Esophagus squamous epithelium (tissue), 5 donors: ENCODE measurements around the gene KIF26B. TPM values are rescaled to one million over a fixed set of nuclear protein-coding genes. Genes with fewer than 3 reads are reported as not detected.

Experiments used
- DNase-seq: peaks from one replicate; lab custom pipeline; 2025; lab: John Stamatoyannopoulos, UW
- H3K27ac ChIP-seq, 4 donors: fragments of 200-600 bp; sonication (generic); one replicate each; pipeline ENCODE4 v1.5.1; 2016 to 2019; ENCODE audit warnings: mild to moderate bottlenecking in 1 of 4
- H3K27me3 ChIP-seq, 4 donors: fragments of 200-600 bp; sonication (generic); 1 replicate in 3 of 4; 2 replicates in 1 of 4; pipeline versions ENCODE4 v1.5.1 to v1.6.0; 2017 to 2021; ENCODE audit warnings: antibody characterized with exemption in 1 of 4
- H3K36me3 ChIP-seq, 3 donors: fragments of 200-600 bp; sonication (generic); one replicate each; pipeline ENCODE4 v1.5.1; 2016 to 2019
- H3K4me1 ChIP-seq, 3 donors: fragments of 200-600 bp; sonication (generic); one replicate each; pipeline ENCODE4 v1.5.1; 2017 to 2019
- H3K4me3 ChIP-seq, 4 donors: fragments of 200-600 bp; sonication (generic); 1 replicate in 3 of 4; 2 replicates in 1 of 4; pipeline ENCODE4 v1.5.1; 2016 to 2019; ENCODE audit warnings: mild to moderate bottlenecking in 2 of 4, moderate library complexity in 1 of 4
- H3K9me3 ChIP-seq, 3 donors: fragments of 200-600 bp; sonication (generic); one replicate each; pipeline ENCODE4 v1.5.1; 2016 to 2019
- CTCF ChIP-seq, 6 experiments: fragments of 450-650 bp in 4 of 6; fragments of 200-600 bp in 2 of 6; sonication (generic) in 2 of 6; IDR thresholded peaks; one replicate each; pipeline ENCODE4 v1.5.1; 2016 to 2019; ENCODE audit warnings: antibody characterized with exemption in 6 of 6, mild to moderate bottlenecking in 4 of 6, moderate library complexity in 4 of 6
- POLR2A ChIP-seq, 4 donors: fragments of 450-650 bp; IDR thresholded peaks; one replicate each; pipeline ENCODE4 v1.6.1; 2017; ENCODE audit warnings: antibody characterized with exemption in 4 of 4, mild to moderate bottlenecking in 4 of 4, moderate library complexity in 3 of 4
- WGBS, 2 donors: methylation state at CpG; one replicate each; pipeline ENCODE4 v1.1.5; 2018; 5-methylcytosine and 5-hydroxymethylcytosine counted together
- intact Hi-C: fragments of 100-400 bp; cut with DNase I; formaldehyde crosslinking; loops from one replicate; pipeline ENCODE4 v1.15.0; 2022
- total RNA-seq, 4 donors: library from RNA; depleted of rRNA; stranded (reverse); fragments of >200 nt; gene quantifications; one replicate each; pipeline ENCODE4 v1.1.0, GENCODE V29; 2016
- donor health status: DM: yes; HTN: yes; CAD: no.

The KIF26B gene
- total RNA-seq, 4 donors from 2014 or later: 0.23 to 2.7 (median 1.0) TPM

- H3K4me3 ChIP-seq: no peak overlapping the region
- TF ChIP-seq CTCF (IDR thresholded peaks at IDR 0.05) (no peak), POLR2A (IDR thresholded peaks at IDR 0.05) (no peak)
- no peak for DNase-seq
- no peak overlapping the region for H3K27ac ChIP-seq
- H3K4me1 ChIP-seq: peaks cover 0 to 6% (median 3%) of the 10 kb centered on the region in 3 donors
- H3K27me3 ChIP-seq: no peaks in the 10 kb centered on the region
- intact Hi-C loops: no loop called here
- no peaks in the 10 kb centered on the region for H3K36me3 ChIP-seq
- H3K9me3 ChIP-seq: no peaks in the 10 kb centered on the region
- 88% methylated on average over 2 of the region's 2 CpGs for WGBS, 2 donors
These were observed 299.3 kb downstream of the KIF26B start for GRCh38 chr1:245454051-245454450.

- Histone ChIP-seq H3K36me3 (no peaks in the 10 kb centered on the region), H3K27ac (no peak overlapping the region), H3K27me3 (peaks cover 0 to 2% (median 0%) of the 10 kb centered on the region in 4 donors), H3K4me3 (no peak overlapping the region), H3K9me3 (no peaks in the 10 kb centered on the region), H3K4me1 (no peaks in the 10 kb centered on the region)
- WGBS, 2 donors: 81 to 87% methylated on average over 1 of the region's 1 CpG
- intact Hi-C loops: no loop called here
- DNase-seq: no peak
- TF ChIP-seq POLR2A (IDR thresholded peaks at IDR 0.05) (no peak), CTCF (IDR thresholded peaks at IDR 0.05) (no peak)
These were observed 302.8 kb downstream of the KIF26B start for GRCh38 chr1:245457562-245457961.

GRCh38 chr1:245458234-245458633 lies 303.4 kb downstream of the KIF26B start:
- TF ChIP-seq POLR2A (IDR thresholded peaks at IDR 0.05) (no peak), CTCF (IDR thresholded peaks at IDR 0.05) (no peak)
- peaks cover 0 to 9% (median 0%) of the 10 kb centered on the region in 4 donors for H3K27me3 ChIP-seq
- WGBS, 2 donors: 67% methylated on average over 7 of the region's 7 CpGs
- H3K9me3 ChIP-seq: no peaks in the 10 kb centered on the region
- no peak overlapping the region for H3K27ac ChIP-seq
- no peak overlapping the region for H3K4me3 ChIP-seq
- intact Hi-C loops: no loop called here
- no peaks in the 10 kb centered on the region for H3K4me1 ChIP-seq
- no peaks in the 10 kb centered on the region for H3K36me3 ChIP-seq
- DNase-seq: no peak

- Histone ChIP-seq H3K27me3 (peaks cover 0 to 10% (median 0%) of the 10 kb centered on the region in 4 donors), H3K9me3 (no peaks in the 10 kb centered on the region), H3K4me3 (no peak overlapping the region), H3K36me3 (no peaks in the 10 kb centered on the region), H3K4me1 (no peaks in the 10 kb centered on the region), H3K27ac (no peak overlapping the region)
- no peak for TF ChIP-seq POLR2A (IDR thresholded peaks at IDR 0.05)
- no peak for TF ChIP-seq CTCF (IDR thresholded peaks at IDR 0.05)
- no peak for DNase-seq
- intact Hi-C loops: no loop called here
- 24 to 34% methylated on average over 4 of the region's 4 CpGs for WGBS, 2 donors
These were observed 304.0 kb downstream of the KIF26B start for GRCh38 chr1:245458761-245459174.

- Histone ChIP-seq H3K9me3 (no peaks in the 10 kb centered on the region), H3K36me3 (no peaks in the 10 kb centered on the region), H3K27me3 (peaks cover 0 to 10% (median 0%) of the 10 kb centered on the region in 4 donors), H3K27ac (no peak overlapping the region), H3K4me3 (no peak overlapping the region), H3K4me1 (no peaks in the 10 kb centered on the region)
- DNase-seq: no peak
- no peak for TF ChIP-seq POLR2A (IDR thresholded peaks at IDR 0.05)
- TF ChIP-seq CTCF (IDR thresholded peaks at IDR 0.05): no peak
- WGBS, 2 donors: 89 to 96% methylated on average over 2 to 3 of the region's 3 CpGs
- intact Hi-C loops: no loop called here
These were observed 304.8 kb downstream of the KIF26B start for GRCh38 chr1:245459621-245460020.
